ENCODE data around the gene OAS2.
A peak's percentile ranks its signal among the peaks of the same experiment; 100 is the strongest.

Gene OAS2

GRCh38 chr12:113027726-113028125 is 49.4 kb downstream of the OAS2 start:
- DNase-seq: no peak

DNA sequence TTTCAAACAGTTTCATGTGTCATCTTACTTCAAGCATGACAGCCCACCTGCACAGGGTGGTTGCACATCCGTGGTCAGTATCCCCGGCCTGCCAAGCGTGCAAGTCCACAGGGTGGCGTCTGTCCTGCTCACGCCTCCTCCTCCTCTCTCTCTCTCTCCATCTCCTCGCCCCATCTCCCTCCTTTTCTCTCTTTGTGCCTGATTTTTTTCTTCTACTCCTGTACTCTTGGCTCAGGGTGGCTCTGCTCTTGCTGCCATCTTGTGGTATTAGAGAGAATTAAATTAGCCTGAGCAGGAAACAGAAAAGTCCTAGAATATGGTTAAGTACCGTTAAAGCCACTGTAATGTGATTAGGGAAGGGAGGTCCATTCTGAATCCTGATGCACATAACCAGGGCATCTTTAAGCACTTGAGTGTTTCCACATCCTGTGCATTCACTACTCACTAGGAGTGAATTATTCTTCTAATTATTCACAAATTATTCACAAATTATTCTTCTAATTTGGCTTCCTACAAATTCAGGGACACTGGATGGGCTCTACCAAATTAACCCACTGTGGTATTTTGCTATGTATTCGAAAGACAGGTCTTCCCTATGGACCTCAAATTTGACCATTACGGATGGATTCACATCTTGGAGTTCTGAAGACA is 52.7 kb downstream of the OAS2 start:
- DNase-seq: peak; percentile 10 to 48

DNA sequence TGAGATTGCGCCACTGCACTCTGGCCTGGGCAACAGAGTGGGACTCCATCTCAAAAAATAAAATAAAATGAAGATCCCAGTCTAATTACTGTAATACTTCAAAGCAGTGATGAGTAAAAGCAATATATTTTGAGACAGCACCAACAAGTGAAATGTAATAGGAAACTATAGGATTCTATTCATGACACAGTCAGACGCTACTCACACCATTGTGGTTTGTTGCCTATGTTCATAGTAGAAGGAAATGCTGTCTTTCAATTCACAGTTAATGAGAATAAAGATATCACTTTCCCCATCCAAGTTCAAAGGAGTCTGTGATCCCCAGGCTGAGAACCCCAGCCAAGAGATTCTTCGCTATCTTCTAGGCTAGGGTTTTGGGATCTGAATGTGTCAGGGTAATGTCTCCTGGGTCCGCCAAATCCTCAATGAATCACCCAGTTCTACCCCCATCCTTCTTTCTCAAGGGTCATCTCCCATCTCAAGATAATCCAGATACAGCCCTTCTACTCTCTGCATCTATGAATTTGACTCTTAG is 61.7 kb downstream of the OAS2 start:
- DNase-seq: no peak

GRCh38 chr12:113040722-113041171 is 62.4 kb downstream of the OAS2 start:
- peak in 1 of 2 donors; percentile 72 for DNase-seq

- DNase-seq: no peak
Observed at GRCh38 chr12:113041560-113041959, 63.2 kb downstream of the OAS2 start.

GRCh38 chr12:113043240-113043639 is 64.9 kb downstream of the OAS2 start:
- no peak for DNase-seq

GRCh38 chr12:113044516-113044915 is 66.2 kb downstream of the OAS2 start:
- DNase-seq: no peak

GRCh38 chr12:113048716-113049127 is 70.4 kb downstream of the OAS2 start:
- DNase-seq: peak; percentile 63 to 78

- no peak for DNase-seq
Observed at GRCh38 chr12:113049976-113050742, 71.8 kb downstream of the OAS2 start.

DNA sequence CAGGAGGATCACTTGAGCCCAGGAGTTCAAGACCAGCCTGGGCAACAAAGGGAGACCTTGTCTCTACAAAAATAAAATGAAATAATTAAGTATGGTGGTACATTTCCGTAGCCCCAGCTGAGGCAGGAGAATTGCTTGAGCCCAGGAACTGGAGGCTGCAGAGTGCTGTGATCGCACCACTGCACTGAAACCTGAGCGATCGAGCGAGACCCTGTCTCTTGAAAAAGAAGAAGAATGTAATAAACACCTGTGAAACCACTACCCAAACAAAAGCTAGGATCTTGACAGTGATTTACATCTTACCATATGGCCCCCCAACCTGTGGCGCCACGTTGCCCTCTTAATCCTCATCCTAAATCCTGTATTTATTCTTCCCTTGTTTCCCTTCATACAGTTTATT is 72.5 kb downstream of the OAS2 start:
- DNase-seq: peak in 1 of 2 donors; percentile 38

DNA sequence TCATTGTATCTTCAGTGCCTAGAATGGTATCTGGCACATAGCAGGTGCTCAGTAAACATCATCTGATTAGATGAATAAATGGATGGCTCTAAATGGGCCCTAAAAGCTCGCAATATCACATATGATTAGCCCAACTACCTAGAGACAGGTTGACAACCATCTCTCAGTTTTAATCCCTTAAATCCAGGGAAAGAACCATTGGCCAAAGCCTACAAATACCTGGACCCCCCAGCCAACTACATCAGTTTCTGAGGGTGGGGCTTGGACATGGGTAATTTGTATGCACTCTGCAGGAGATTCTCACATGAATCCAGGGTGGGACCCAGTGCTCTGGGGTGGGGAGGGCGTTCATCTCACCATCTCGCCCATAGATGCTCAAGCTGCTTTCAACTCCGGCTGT is 73.4 kb downstream of the OAS2 start:
- DNase-seq: no peak

DNA sequence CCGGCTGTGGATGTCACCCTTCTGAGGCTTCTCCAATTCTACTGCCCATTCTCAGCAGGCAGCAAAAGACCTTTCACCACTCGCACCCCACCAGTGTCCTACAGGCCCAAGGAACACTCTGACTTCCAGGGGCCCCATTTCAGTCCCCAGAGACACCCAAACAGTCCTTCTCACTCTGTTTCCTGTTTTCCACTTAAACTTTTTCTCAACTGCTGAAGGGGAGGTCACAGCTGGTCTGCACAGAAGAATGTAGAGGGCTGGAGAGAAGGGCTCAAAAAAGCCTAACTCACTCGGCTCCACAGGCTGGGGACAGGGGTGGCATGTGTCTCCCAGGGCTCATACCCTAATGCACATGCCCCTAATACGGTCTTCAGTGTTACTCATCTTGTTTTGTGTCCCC is 74.0 kb downstream of the OAS2 start:
- no peak for DNase-seq

GRCh38 chr12:113054948-113055486 is 76.7 kb downstream of the OAS2 start:
- DNase-seq: no peak

- DNase-seq: no peak
Observed at GRCh38 chr12:113055594-113056380, 77.5 kb downstream of the OAS2 start.

DNA sequence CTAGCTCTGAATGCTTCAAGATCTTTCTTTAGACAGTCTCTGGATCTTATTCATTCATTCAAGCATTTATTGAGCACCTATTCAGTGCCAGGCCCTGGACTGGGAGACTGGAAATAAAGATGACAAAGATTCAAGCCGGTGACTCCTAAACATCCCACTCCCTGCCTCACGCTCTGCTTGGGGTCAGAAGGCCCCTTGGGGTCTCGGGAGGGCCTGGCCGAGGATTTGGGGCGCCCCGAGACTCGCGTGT is 78.0 kb downstream of the OAS2 start:
- DNase-seq: no peak

DNA sequence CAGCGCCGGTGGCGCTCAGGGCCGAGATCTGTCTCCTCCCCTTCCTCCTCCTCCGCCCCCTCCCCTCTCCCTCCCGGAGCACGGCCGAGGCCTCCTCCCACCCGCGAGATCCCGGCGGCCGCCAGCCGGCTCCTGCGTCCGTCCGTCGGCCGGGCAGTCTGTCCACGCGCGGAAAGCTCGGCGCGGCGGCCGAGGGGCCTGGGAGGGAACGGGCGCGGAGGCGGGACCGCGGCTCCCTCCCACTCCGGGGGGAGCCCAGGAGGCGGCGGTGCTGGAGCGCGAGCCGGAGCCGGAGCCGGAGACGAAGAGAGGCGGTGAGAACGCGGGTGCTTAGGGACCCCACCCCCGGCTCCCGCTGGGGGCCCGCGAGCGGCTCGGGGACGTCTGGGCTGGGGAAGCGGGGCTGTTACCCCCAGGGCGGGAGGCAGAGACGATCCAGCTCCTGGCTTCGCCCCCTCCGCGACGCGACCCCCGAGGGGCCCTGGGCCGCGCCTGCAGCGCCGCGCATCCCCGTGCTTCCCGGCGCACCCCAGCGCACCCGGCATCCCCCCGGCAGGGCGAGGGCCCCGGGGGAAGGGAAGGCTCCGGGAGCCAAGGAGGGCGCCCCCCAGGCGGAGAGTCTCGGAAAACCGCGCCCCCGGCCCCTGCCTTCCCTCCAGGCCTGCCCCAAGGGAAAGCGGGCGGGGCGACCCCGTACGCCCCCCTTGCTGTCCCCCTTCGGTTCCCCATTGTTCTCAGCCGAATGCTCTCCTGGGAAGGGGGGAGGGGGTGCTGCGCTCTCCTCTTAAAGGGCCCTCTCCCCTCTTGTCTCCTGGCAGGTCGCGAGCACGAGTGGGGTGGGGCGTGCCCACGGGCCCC is 78.5 kb downstream of the OAS2 start, which contains the start of gene DTX1:
TSS of gene DTX1 (plus strand) at position 100 of the 858 bp plus-strand sequence. CDS start 1,463 bp downstream, outside the sequence.
- peak; percentile 26 to 38 for DNase-seq

DNA sequence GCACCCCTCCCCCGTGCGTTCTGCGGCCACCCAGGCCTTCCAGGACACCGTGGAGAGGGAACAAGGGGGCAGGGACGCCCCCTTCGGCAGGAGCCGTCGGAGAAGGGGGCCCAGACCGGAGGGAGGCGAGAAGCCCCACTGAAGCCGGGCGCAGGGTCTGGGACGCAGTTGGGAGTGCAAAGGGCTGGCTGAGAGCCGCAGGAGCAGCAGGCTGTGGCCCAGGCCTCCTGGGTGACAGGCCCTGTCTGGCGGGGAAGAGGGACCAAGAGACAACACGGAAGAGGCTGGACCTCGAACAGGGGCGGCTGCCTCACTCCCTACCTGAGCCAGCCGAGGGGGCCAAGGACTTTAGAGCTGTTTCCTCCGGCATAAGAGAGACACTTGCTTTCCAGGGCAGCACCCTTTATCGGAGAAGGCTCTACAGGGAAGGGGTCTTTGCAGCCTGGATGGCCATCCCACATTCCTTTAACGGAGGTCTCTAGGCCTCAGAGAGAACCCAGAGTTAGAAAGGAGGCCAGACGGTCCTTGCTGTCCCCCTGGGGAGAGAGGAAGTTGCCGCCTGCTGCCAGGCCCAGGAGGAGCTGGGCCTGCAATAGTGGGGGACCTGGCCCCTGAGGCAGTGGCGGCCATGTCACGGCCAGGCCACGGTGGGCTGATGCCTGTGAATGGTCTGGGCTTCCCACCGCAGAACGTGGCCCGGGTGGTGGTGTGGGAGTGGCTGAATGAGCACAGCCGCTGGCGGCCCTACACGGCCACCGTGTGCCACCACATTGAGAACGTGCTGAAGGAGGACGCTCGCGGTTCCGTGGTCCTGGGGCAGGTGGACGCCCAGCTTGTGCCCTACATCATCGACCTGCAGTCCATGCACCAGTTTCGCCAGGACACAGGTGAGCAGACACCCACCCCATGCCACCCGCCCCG is 79.5 kb downstream of the OAS2 start:
- DNase-seq: no peak

- no peak for DNase-seq
Observed at GRCh38 chr12:113058553-113058952, 80.2 kb downstream of the OAS2 start.

GRCh38 chr12:113059071-113059595 is 80.8 kb downstream of the OAS2 start:
- DNase-seq: no peak

GRCh38 chr12:113060336-113060960 is 82.1 kb downstream of the OAS2 start:
- DNase-seq: no peak

Data from CD4-positive, alpha-beta T cell treated with Interleukin-1 beta for 1 hour (primary cell).